Endometrial microvascular endothelial cells (primary cell): ENCODE measurements around the gene TMPRSS11A. TPM values are rescaled to one million over a fixed set of nuclear protein-coding genes. Genes with fewer than 3 reads are reported as not detected.

Source experiments
- in situ Hi-C: cut with HindIII; loops from 2 replicates; pipeline ENCODE4 v1.10.0; 2017; ENCODE audit warnings: low sequenced_read_pairs, low pct_unique_long_range_greater_than_20kb; ENCODE audit errors: inconsistent ontology term
- total RNA-seq: library from RNA; depleted of rRNA; stranded (reverse); fragments of >200 nt; gene quantifications from one replicate; pipeline ENCODE4 v1.2.3, GENCODE V29; 2015; ENCODE audit errors: inconsistent ontology term

Gene TMPRSS11A
- total RNA-seq, 1 donor from 2014 or later = not detected

DNA sequence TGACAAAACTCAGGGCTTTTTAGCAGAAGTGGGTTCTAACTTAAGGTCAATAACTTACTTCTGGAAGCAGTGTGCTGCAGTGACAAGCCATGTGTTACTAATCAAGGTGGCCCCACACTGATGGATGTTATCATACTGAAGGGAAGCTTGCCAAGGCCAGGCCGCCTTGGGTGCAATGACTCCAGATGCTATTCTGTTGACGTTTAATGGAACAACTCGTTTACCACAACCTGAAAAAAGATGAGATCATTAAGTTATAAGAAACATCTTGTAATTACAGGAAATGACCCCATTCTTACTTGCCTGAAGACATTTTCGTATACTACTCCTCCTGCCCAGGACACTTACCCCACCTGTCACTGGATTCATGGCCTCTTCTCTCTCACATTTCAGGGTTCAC lies 40.6 kb downstream of the TMPRSS11A start:
- in situ Hi-C loops = no loop called here

- in situ Hi-C loops = no loop called here
Measured at GRCh38 chr4:67918428-67918827, 44.9 kb downstream of the TMPRSS11A start.

GRCh38 chr4:67915400-67915966 lies 47.8 kb downstream of the TMPRSS11A start:
- in situ Hi-C loops = no loop called here

DNA sequence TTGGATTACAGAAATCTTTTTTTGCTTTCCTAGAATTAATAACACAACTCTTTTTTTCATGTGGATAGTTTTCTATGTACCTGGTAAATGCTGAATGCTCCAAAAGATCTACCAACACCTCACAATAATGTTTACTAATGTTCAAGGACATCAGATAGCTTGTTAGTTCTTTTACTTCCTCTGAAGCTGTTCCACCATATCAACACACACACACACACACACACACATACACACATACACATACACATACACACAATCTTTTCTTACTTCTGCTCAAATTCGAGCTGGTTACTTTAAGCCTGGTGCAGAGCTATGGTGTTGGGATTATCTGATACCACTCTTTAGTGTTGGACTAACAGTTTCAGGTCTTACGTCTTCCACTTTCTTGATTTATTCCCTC lies 51.2 kb downstream of the TMPRSS11A start:
- in situ Hi-C loops = no loop called here

DNA sequence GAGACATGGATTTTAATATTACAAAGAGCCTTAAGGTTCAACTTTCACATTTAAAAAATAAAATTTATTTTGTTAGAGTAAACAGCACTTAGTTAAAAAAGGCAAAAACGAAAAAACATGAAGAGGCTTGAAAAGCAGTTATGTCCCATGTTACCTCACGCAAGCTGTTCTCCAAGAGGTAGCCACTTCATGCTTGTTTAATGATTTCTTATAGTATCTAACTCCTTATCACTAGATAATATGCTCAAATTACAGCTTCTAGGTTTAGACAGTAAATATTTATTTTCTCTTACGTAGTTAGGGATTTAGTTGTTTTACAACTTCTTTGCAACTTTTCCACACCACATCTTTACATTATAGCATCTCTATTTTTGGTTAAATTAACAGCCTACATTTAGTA lies 51.7 kb downstream of the TMPRSS11A start:
- in situ Hi-C loops = no loop called here

GRCh38 chr4:67911141-67911540 lies 52.2 kb downstream of the TMPRSS11A start:
- in situ Hi-C loops = no loop called here

DNA sequence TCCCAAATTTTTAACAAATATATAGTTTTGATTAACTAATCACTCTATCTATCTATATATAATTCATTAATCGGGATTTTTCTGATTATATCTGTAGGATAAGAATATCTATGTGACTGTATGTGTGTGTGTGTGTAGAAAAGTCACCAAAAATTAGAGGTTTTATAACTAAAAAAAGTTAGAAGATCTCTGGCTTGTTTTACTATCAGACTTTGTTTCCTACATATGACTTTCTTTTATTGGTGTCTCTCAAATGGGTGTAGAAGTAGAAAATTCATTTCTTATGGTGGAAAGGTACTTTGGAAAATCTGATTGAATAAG lies 52.7 kb downstream of the TMPRSS11A start:
- in situ Hi-C loops = no loop called here

DNA sequence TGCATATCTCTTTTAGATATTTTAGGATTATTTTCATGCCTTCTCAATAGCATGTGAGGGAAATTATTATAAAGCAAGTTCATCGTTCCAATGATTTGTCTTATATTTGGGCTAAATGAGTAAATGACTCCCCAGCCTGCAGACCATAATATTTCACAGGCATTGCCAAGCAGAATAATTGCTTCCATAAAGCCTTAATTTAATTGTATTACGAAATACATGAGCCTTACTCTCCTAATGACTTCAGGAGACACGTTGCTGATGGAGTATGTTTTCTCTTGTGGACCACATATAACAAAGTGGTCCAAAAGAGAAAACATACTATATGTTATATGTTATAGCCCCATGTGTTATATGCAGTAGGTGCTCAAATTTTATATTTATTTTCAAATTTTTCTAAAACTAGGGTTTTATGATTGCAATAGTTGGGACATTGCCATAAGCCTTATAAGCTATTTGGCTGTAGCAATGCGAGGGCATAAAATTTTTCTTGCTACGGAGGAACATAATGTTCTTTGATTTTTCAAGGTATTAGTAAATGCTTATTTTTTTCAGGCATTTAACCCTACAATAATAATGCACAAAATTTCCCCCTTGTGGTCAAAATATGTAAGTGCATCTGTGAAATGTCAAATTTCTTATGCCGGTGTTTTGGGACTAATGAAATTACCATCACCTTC lies 53.2 kb downstream of the TMPRSS11A start:
- in situ Hi-C loops = no loop called here

DNA sequence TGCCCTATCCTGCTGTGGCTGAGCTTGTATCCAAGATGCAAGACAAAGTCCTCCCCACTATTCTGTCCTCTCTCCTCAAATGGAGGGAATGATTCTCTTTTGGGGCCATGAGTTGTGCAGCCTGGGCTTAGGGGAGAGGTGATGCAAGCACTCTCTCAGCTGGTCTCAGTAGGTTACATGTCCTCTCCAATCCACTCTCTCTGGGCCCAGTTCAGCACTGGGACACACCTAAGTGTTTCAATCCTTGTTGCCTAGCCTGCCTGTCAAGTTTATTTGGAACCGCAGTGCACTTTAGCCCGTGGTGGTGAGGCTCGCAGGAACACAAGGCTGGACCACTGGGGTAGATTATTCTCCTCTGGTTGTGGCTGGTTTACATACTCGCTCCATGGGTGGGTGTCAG lies 55.6 kb downstream of the TMPRSS11A start:
- in situ Hi-C loops = no loop called here

GRCh38 chr4:67899096-67899495 lies 64.2 kb downstream of the TMPRSS11A start:
- in situ Hi-C loops = no loop called here

DNA sequence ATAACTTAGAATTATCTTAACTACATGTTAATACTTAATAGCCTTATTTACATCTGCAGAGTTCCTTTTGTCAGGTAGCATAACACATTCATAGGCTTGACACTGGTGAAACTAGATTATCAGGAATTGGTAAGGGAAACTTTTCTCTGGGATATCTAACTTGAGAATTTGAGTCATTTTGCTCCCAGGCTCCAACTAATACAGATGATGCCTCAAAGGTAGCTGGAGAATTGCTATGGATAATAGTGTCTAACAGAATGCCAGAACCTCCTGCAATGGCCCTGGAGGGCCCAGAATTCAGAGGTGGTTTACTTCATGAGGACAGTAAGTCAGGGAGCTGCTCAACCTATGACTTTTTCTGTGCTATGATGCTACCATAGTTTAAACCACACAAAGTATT lies 65.6 kb downstream of the TMPRSS11A start:
- in situ Hi-C loops = no loop called here

- in situ Hi-C loops = no loop called here
Measured at GRCh38 chr4:67896421-67897065, 66.8 kb downstream of the TMPRSS11A start.

DNA sequence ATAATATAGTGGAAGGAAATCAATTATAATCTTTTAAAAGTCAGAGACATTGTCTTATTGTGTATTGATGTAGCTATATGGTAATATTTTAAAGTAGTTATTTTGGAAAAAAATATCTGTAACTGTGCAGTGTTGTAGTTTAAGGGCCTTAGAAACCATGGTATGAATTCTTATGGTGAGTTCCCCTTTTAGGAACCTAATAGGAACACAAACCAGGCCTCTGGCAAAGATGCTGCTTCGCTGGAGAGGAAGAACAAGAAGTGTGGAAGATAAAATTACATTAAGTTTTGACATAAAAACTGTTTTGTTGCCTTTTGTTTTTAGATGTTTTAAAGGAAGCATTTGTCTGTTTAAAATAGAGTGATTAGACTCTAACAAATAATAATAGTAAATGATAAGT lies 68.6 kb downstream of the TMPRSS11A start:
- in situ Hi-C loops = no loop called here

- in situ Hi-C loops = no loop called here
Measured at GRCh38 chr4:67892905-67893304, 70.4 kb downstream of the TMPRSS11A start.

GRCh38 chr4:67892253-67892652 lies 71.0 kb downstream of the TMPRSS11A start:
- in situ Hi-C loops = no loop called here

- in situ Hi-C loops = no loop called here
Measured at GRCh38 chr4:67891645-67892044, 71.6 kb downstream of the TMPRSS11A start.

DNA sequence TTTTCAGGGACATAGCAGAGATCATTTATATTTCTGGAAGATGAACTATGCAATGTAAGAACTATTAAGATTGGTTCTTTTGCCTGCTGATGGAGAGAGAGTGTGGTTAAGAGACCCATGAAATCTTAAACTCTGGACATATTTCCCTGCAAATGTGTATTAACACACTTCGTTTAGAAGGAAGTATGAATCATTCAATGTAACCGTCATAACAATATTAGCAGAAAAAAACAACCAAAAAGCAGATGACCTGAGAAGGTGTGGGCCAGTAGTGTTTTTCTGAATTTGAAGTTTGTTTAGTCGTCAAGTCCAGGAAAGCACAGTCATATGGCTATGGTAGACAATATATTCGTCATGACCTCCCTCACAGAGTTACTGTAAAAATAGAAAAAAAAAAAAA lies 77.0 kb downstream of the TMPRSS11A start:
- in situ Hi-C loops = no loop called here

- in situ Hi-C loops = no loop called here
Measured at GRCh38 chr4:67885762-67886161, 77.5 kb downstream of the TMPRSS11A start.

- in situ Hi-C loops = no loop called here
Measured at GRCh38 chr4:67884701-67885100, 78.6 kb downstream of the TMPRSS11A start.

- in situ Hi-C loops = no loop called here
Measured at GRCh38 chr4:67883902-67884301, 79.4 kb downstream of the TMPRSS11A start, which contains the start of gene TMPRSS11D. TMPRSS11D (minus strand) TSS chr4:67884002; CDS start chr4:67883933, 69 bp downstream.
